ENCODE measurements around the gene HTR1B.

Gene HTR1B

DNA sequence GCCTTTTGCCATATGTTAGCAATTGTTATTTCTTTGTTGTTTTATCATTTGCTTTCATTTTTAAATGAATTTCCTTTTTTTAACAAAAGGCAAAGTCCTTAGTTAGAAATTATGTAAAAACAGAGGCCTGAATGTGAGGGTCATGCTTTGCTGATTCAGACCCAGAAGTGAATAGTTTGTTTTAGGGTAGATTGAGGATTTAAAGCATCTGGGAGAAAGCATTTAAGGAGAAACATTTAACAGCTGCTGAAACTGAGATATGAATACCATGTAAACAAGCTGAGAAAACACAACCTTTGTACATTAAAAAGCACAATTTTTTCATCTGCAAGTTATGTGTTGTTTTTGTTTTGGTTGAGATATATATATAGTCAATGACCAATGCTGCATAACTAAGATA lies 8.0 kb downstream of the HTR1B start:
- DNase-seq (ENCODE audit: low read depth) = no peak

DNA sequence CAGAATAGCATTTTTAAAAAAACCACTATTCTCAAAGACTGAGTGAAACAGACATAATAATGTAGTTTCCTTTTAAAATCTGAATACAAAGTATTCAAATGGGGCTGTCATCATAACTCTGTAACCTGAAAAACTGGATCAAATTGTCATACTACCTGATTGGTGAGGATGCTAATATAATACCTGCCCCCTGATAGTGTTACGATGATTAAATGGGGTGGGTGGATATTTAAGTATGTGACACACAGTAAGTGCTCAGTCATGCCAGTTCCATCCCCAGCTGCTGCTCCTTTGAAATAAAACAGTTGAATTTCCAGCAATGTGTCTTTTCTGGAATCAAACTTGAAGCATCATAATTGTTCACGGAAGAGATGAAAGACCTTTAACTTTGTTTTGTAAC lies 8.9 kb downstream of the HTR1B start:
- no peak for DNase-seq (ENCODE audit: low read depth)

GRCh38 chr6:77451466-77451865 lies 11.8 kb downstream of the HTR1B start:
- no peak for DNase-seq (ENCODE audit: low read depth)

- DNase-seq (ENCODE audit: low read depth) = no peak
These were observed 12.4 kb downstream of the HTR1B start for GRCh38 chr6:77450924-77451323.

GRCh38 chr6:77448546-77448945 lies 14.7 kb downstream of the HTR1B start:
- DNase-seq (ENCODE audit: low read depth) = no peak

DNA sequence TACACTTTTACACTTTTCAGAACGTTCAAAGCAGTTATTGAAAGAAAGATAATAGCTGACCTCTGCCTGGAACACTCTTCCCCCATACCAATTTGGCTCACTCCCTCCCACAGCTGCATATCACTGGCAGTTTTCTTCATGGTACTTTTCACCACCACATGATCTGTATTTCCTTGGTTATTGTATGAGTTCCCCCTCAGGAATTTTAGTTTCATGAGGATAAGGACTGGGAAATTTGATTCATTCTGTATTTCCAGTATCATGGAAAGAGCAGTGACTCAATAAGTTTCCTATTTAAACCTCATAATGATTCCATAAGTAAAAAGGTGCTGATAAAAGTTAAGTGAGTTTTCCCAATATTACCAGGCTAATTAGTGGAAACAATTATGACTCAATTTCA lies 16.0 kb downstream of the HTR1B start:
- DNase-seq (ENCODE audit: low read depth) = no peak

DNA sequence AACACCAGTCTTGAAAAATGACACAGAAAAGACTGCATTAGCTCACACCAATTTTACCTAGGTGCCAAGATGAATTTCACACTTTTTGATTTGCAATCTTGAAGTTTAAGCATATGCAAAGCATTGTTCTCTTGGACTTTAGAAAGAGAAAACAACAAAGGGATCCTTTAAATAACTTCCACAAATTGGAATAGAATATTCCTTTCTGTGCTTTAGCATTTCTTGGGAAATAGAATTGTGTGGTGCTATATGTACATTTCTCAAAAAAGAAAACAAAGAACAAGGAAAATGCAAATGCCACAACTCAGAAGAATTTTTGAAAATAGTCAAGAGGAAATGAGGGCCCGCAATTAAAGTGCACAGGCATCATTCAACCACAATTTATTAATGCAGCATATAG lies 17.0 kb downstream of the HTR1B start:
- DNase-seq (ENCODE audit: low read depth) = no peak

GRCh38 chr6:77445214-77445613 lies 18.1 kb downstream of the HTR1B start:
- DNase-seq (ENCODE audit: low read depth) = no peak

GRCh38 chr6:77440206-77440976 lies 22.9 kb downstream of the HTR1B start:
- DNase-seq (ENCODE audit: low read depth) = no peak

DNA sequence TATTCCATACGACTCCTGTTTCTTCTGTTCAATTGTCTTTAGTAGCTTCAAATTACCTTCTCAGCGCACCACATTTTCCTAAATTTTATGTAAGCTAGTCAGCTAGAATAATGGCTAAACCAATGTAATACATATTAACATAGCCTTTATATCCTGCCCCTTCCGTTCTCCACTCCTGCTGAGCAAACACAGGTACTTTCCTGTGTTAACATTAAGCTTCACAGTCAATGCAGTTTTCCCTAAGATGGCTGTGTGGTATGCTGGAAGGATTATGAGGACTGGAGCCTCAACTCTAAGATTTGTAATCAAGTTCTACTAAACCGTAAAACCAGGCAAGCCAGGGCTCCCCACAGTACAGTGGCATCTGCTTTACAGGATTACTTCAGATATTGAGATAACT lies 29.4 kb downstream of the HTR1B start:
- DNase-seq (ENCODE audit: low read depth) = no peak

DNA sequence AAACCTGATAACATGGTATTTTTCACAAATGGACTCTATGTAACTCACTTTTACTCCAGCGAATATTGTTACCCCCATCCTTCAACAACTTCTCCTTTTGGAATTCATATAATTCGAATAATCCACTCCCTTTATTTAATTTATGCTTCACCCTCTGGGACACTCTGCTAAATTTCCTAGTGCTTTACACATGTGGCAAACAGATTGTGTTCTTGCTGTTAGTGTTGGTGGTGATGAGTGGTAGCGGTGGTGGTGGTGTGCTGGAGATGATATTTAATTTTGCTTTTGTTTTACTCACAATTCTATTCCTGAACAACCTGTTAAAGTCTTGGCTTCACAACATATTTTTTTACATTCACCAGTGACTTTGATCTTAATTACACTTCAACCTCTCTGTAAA lies 32.8 kb downstream of the HTR1B start:
- no peak for DNase-seq (ENCODE audit: low read depth)

DNA sequence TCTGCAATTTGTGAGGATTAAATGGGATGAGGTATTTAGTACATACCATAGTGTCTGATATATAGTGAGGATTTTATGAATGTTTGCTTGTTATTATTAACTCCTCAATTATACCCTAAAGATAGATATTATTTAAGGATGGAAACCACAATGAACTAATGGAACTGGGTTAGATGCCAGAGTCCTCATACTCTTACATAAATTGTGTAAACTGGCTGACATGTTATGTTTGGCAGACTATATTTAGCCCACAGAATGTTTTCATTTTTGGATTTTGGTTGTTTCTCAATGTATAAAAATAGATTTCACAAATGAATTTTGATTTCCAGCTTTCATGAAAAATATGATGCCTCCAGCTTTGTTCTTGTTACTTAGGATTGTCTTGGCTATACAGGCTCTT lies 37.6 kb downstream of the HTR1B start:
- DNase-seq (ENCODE audit: low read depth) = no peak

- DNase-seq (ENCODE audit: low read depth) = no peak
These were observed 38.1 kb downstream of the HTR1B start for GRCh38 chr6:77425216-77425615.

- DNase-seq (ENCODE audit: low read depth) = no peak
These were observed 38.5 kb downstream of the HTR1B start for GRCh38 chr6:77424761-77425160.

DNA sequence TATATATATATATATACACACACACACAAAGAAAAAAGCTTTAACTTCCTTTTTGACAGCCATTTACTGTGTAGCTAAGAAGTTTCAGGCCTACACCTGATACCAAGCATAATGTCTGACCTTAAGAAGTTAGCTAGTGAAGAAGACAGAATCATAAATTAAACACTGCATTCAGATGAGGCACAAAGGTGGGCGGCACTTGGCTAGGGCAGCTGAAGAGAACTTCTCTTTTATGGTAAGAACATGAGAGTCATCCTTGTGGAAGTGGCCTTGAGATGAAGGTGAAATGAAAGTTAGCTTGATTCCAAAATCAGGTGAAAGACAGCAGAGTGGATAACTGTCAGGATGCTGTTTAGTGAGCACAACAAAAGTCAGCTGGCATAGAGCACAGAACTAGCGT lies 46.5 kb downstream of the HTR1B start:
- DNase-seq (ENCODE audit: low read depth) = no peak

DNA sequence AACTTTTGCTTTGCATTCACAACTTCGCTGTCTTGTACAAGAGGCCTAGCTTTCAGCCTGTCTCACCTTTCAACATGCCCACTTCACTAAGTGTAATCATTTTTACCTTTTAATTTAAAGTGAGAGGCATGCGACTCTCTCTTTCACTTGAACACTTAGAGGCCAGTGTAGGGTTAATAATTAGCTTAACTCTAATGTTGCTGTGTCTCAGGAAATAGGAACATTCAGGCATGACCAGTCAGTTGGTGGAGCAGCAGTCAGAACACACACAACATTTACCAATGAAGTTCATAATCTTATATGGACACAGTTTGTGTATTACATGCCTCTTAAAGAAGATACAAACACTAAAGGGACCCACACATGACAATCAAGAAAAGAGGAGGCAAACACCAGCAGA lies 47.6 kb downstream of the HTR1B start:
- DNase-seq (ENCODE audit: low read depth) = no peak
